ENCODE measurements around the gene ZNF845. TPM values are rescaled to one million over a fixed set of nuclear protein-coding genes. Genes with fewer than 3 reads are reported as not detected.

ZNF845 gene
- total RNA-seq, 4 donors from 2014 or later = 6.2 to 10.5 (median 8.8) TPM

DNA sequence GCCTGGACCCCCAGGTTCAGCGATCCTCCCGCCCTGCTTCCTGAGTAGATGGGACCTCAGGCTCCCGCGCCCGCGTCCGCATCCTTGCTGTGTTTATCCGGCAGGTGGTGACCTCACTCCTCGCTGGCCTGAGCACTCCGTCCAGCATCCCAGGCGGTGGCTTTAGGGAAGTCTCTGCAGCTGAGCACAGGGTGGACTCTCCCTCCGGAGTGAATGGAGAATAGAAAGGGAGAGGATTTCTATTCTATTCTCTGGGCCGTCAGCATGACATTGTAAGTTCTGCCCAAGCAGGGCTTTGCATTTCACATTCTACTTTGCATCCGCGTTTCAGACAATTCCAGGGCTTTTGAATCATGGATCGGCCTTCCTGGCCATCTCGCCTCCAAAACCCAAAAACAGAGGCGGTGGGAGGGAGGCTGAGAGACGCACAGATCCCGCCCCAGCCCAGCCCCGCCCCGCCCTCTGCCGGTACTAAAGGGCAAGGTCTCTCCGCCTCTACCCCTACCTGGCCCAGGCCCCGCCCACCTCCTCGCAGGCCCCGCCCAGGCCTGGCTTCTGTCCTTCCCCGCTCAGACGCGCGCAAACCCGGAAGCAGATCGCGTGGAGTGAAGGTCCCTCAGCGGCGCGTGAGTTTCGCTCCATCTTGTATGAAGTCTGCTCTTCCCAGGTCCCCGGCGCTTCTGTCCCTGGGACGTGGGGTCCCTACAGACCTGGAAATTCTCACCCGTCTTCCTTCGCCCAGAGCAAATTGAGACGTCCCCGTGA is 31.8 kb downstream of the ZNF845 start, which contains the start of gene ZNF525:
Gene ZNF525, plus strand, starts transcription at position 572 of the 765 bp plus-strand sequence. CDS start 6,577 bp downstream, outside the sequence.
- peak within 1 kb of the TSS in 2 of 3 donors; percentile 12 to 49 for H3K27ac ChIP-seq
- H3K4me3 ChIP-seq (replicated peaks in 1 of 3) = peak within 1 kb of the TSS; percentile 0 to 77 (median 64)
- no peaks in the 10 kb centered on the region for H3K9me3 ChIP-seq
- TF ChIP-seq POLR2A (IDR thresholded peaks at IDR 0.05) (peak in 1 of 2 donors; percentile 63), CTCF (IDR thresholded peaks at IDR 0.05) (peak in 3 of 6 experiments; percentile 1 to 33 (median 9))
- intact Hi-C loops (cut with DNase I) = loop anchor here (10.0 kb wide), 1 partner anchor 171 kb away; the partner anchor contains the start of gene ZNF665
- WGBS, 2 donors = 0 to 2% methylated on average over 17 to 35 of the region's 45 CpGs
- peaks cover 3 to 5% of the 10 kb centered on the region in 2 donors for H3K4me1 ChIP-seq
- no peaks in the 10 kb centered on the region for H3K36me3 ChIP-seq
- H3K27me3 ChIP-seq = no peaks in the 10 kb centered on the region
- peak; percentile 95 for DNase-seq

DNA sequence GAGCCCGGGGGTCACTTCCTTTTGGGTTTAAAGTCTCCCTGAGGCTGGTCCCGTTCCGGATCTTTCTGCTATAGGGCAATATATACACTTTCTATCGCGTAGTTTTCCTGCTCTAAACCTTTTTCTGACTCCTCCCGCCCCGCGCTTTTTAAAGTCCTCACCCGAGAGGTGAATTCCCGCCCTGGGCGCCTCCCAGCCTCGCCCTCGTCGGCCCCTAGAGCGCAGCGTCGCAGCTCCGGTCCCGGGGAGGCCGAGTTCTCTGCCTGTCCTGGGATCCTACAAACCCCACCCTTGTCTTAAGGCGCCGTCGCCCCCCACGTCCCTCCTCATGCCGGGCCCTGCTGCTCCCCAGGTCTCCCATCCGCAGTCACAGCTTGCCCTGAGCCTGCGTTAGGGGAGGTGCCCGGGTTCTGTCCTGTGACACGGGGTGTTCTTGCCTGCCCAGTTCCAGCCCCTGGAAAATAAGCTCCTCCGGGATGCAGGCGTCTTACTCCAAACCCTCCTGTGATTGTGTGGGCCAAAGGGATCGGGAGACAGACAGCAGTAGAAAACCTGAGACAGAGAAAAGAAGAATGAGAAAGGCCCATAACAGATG is 32.4 kb downstream of the ZNF845 start:
- 1 to 2% methylated on average over 20 to 31 of the region's 32 CpGs for WGBS, 2 donors
- no peaks in the 10 kb centered on the region for H3K27me3 ChIP-seq
- H3K27ac ChIP-seq = peak overlapping the region in 2 of 3 donors; percentile 12 to 49
- DNase-seq = peak; percentile 19 to 37
- no peak for TF ChIP-seq CTCF (IDR thresholded peaks at IDR 0.05)
- no peak for TF ChIP-seq POLR2A (IDR thresholded peaks at IDR 0.05)
- intact Hi-C loops (cut with DNase I) = loop anchor here (10.0 kb wide), 1 partner anchor 171 kb away; the partner anchor contains the start of gene ZNF665
- H3K9me3 ChIP-seq = no peaks in the 10 kb centered on the region
- H3K36me3 ChIP-seq = no peaks in the 10 kb centered on the region
- peak overlapping the region; percentile 0 to 77 (median 64) for H3K4me3 ChIP-seq (replicated peaks in 1 of 3)
- H3K4me1 ChIP-seq = peaks cover 3 to 5% of the 10 kb centered on the region in 2 donors

DNA sequence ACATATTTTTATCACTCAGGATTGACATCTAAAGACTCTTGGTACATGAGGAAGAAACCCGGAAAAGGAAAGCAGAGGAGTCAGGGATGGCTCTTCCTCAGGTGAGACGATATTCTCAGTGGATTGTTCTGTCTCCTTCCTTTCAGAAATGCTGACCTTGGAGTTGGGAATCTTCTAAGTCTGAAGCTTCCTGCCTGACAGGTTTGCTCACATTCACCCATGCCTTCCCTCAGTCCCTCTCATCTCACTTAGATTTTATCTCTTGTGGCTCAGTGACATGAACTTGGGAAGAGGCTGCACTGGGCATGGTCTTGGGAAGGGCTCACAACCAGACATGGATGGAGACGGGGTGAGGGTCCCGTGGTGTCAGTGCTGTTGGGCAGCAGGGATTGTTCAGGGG is 38.6 kb downstream of the ZNF845 start:
- H3K27ac ChIP-seq = no peak overlapping the region
- H3K4me3 ChIP-seq (replicated peaks in 1 of 3) = no peak overlapping the region
- no peak for TF ChIP-seq CTCF (IDR thresholded peaks at IDR 0.05)
- no peak for TF ChIP-seq POLR2A (IDR thresholded peaks at IDR 0.05)
- 94 to 97% methylated on average over 4 of the region's 4 CpGs for WGBS, 2 donors
- no peaks in the 10 kb centered on the region for H3K4me1 ChIP-seq
- H3K36me3 ChIP-seq = peaks cover 0 to 6% of the 10 kb centered on the region in 2 donors
- no peaks in the 10 kb centered on the region for H3K9me3 ChIP-seq
- no peak for DNase-seq
- intact Hi-C loops (cut with DNase I) = no loop called here
- H3K27me3 ChIP-seq = no peaks in the 10 kb centered on the region

DNA sequence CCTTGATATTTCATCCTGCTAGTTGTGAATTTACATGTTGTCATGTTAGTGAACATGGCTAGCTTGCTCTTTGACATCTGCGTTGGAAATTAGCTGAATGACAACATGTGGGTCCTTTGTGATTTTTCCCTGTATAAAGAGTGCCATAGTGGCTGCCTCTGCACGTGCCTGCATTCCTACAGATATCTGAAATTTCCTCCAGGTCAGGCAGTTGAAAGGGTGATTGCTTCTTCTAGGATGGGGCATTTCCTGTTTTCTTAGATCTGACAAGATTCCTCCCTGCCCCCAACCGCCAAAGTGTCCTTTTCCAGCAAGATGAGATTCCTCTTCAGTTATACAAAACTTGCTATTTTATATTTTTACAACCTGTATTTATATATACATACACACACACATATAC is 40.7 kb downstream of the ZNF845 start:
- Histone ChIP-seq H3K9me3 (no peaks in the 10 kb centered on the region), H3K36me3 (peaks cover 0 to 6% of the 10 kb centered on the region in 2 donors), H3K27me3 (no peaks in the 10 kb centered on the region), H3K27ac (no peak overlapping the region), H3K4me1 (no peaks in the 10 kb centered on the region), H3K4me3 (replicated peaks in 1 of 3) (no peak overlapping the region)
- TF ChIP-seq POLR2A (IDR thresholded peaks at IDR 0.05) = no peak
- no peak for TF ChIP-seq CTCF (IDR thresholded peaks at IDR 0.05)
- DNase-seq = no peak
- intact Hi-C loops (cut with DNase I) = no loop called here
- whole genome bisulfite sequencing, 2 donors = 54 to 67% methylated on average over 3 of the region's 3 CpGs

GRCh38 chr19:53374743-53375142 is 41.2 kb downstream of the ZNF845 start:
- 96 to 100% methylated on average over 1 of the region's 1 CpG for WGBS, 2 donors
- Histone ChIP-seq H3K9me3 (no peaks in the 10 kb centered on the region), H3K4me1 (no peaks in the 10 kb centered on the region), H3K36me3 (peaks cover 0 to 6% of the 10 kb centered on the region in 2 donors), H3K4me3 (replicated peaks in 1 of 3) (no peak overlapping the region), H3K27ac (no peak overlapping the region), H3K27me3 (no peaks in the 10 kb centered on the region)
- intact Hi-C loops (cut with DNase I) = no loop called here
- no peak for DNase-seq
- TF ChIP-seq POLR2A (IDR thresholded peaks at IDR 0.05) (no peak), CTCF (IDR thresholded peaks at IDR 0.05) (no peak)

All from thyroid gland (tissue), 4 donors.